Prostate gland (tissue), 2 donors: ENCODE measurements around the gene SUV39H2. TPM values are rescaled to one million over a fixed set of nuclear protein-coding genes. Genes with fewer than 3 reads are reported as not detected.

Experiments used
- DNase-seq: peaks from one replicate; pipeline ENCODE4 v3.0.0-alpha.2; 2019; ENCODE audit warnings: low spot score
- H3K27ac ChIP-seq, 2 donors: fragments of 200-600 bp; sonication (generic); 2 replicates each; pipeline ENCODE4 v1.5.1; 2017 to 2019
- H3K27me3 ChIP-seq: fragments of 200-600 bp; sonication (generic); replicated peaks from 2 replicates; pipeline ENCODE4 v1.5.1; 2019; ENCODE audit not compliant: insufficient read depth
- H3K36me3 ChIP-seq, 2 donors: fragments of 200-600 bp; sonication (generic); 1 replicate in 1 of 2; 2 replicates in 1 of 2; pipeline versions ENCODE4 v1.5.1 to v1.8.1; 2017 to 2019
- H3K4me1 ChIP-seq: fragments of 200-600 bp; sonication (generic); replicated peaks from 2 replicates; pipeline ENCODE4 v1.5.1; 2019
- H3K4me3 ChIP-seq, 2 donors: fragments of 200-600 bp; sonication (generic); 2 replicates each; pipeline ENCODE4 v1.5.1; 2017 to 2019
- H3K9me3 ChIP-seq: fragments of 200-600 bp; sonication (generic); 2 replicates; pipeline ENCODE4 v1.5.1; 2017
- CTCF ChIP-seq, 4 experiments: fragments of 200-600 bp in 2 of 4; fragments of 450-650 bp in 2 of 4; sonication (generic) in 2 of 4; IDR thresholded peaks; 1 replicate in 3 of 4; 2 replicates in 1 of 4; pipeline ENCODE4 v1.5.1; 2016 to 2019; ENCODE audit warnings: antibody characterized with exemption in 4 of 4, mild to moderate bottlenecking in 2 of 4, moderate library complexity in 2 of 4
- POLR2A ChIP-seq: fragments of 450-650 bp; IDR thresholded peaks from one replicate; pipeline ENCODE4 v1.6.1; 2016; ENCODE audit warnings: antibody characterized with exemption, mild to moderate bottlenecking
- POLR2AphosphoS5 ChIP-seq: sonication (generic); formaldehyde crosslinking; IDR thresholded peaks from one replicate; pipeline ENCODE4 v1.6.1; 2017; ENCODE audit warnings: antibody characterized with exemption
- WGBS: methylation state at CpG from one replicate; pipeline ENCODE4 v1.1.5; 2018; 5-methylcytosine and 5-hydroxymethylcytosine counted together
- intact Hi-C: fragments of 100-400 bp; cut with DNase I; formaldehyde crosslinking; loops from one replicate; pipeline ENCODE4 v1.14.2; 2022
- total RNA-seq, 2 donors: library from RNA; depleted of rRNA; stranded (reverse); fragments of >200 nt; gene quantifications; one replicate each; pipeline ENCODE4 v1.1.0, GENCODE V29; 2016

SUV39H2 gene
- total RNA-seq, 2 donors from 2014 or later = 13.2 to 15.3 TPM

- H3K36me3 ChIP-seq = no peaks in the 10 kb centered on the region
- no peak overlapping the region for H3K4me3 ChIP-seq
- intact Hi-C loops = loop anchor here (5.0 kb wide), 2 partner anchors 39 to 81 kb away; partner anchors contain the start of genes CDNF, HSPA14, MEIG1 and MSANTD7
- DNase-seq = no peak
- no peak overlapping the region for H3K27ac ChIP-seq
- H3K9me3 ChIP-seq = no peaks in the 10 kb centered on the region
- no peaks in the 10 kb centered on the region for H3K4me1 ChIP-seq
- 93% methylated on average over 12 of the region's 12 CpGs for WGBS
- TF ChIP-seq POLR2AphosphoS5 (no peak), POLR2A (no peak), CTCF (IDR thresholded peaks at IDR 0.05) (no peak)
- no peaks in the 10 kb centered on the region for H3K27me3 ChIP-seq
These were observed 2.7 kb upstream of the SUV39H2 start for GRCh38 chr10:14875941-14876340.

GRCh38 chr10:14876764-14877163 lies 1.9 kb upstream of the SUV39H2 start:
- intact Hi-C loops = loop anchor here (5.0 kb wide), 2 partner anchors 39 to 81 kb away; partner anchors contain the start of genes CDNF, HSPA14, MEIG1 and MSANTD7
- Histone ChIP-seq H3K4me3 (no peak overlapping the region), H3K9me3 (no peaks in the 10 kb centered on the region), H3K27ac (no peak overlapping the region), H3K4me1 (no peaks in the 10 kb centered on the region), H3K36me3 (no peaks in the 10 kb centered on the region), H3K27me3 (no peaks in the 10 kb centered on the region)
- no peak for TF ChIP-seq POLR2AphosphoS5
- no peak for TF ChIP-seq POLR2A
- no peak for TF ChIP-seq CTCF (IDR thresholded peaks at IDR 0.05)
- no peak for DNase-seq
- 92% methylated on average over 9 of the region's 9 CpGs for WGBS

DNA sequence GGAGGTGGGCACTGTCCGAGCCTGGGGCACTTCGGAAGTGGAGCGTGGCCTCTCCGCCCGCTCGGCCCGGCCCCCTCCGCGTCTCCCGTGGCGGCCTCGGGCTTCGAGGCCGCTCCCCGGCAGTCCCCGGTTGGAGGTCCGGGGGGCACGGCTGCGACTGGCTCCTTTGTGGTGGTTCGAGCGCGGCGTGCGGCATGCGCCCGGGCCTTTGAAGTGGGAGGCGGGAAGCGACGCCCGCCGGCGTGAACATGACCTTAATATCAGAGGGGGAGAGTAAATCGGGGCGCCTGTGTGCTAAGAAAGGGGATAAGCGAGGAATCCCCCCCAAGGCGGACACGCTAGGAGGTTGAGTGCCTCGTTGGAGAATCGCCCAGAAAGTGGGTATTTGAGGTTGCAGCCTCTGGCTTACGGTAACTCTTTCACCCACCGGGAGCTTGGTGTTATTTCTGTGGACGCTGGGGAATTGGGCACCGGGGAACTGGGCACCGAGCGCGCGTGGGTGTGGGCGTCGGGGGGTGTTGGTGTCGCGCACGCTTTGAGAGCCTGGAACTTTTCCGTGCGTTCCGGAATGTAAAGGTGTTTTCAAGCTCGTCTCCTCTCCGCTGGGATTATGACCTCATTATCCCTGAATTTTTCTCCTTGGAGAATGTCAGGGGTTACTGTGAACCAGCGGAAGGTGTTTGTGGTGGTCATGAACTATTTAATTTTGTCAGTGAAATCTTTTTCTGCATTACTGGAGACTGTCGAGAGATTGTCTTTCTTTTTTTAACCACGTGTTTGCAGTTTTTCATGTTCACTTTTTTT lies 660 bp downstream of the SUV39H2 start:
- intact Hi-C loops = loop anchor here (5.0 kb wide), 2 partner anchors 42 to 78 kb away; partner anchors contain the start of genes CDNF, HSPA14, MEIG1 and MSANTD7

GRCh38 chr10:14879928-14880193 lies 1.2 kb downstream of the SUV39H2 start:
- DNase-seq = no peak
- Histone ChIP-seq H3K4me3 (peak overlapping the region; percentile 97), H3K36me3 (no peaks in the 10 kb centered on the region), H3K4me1 (no peaks in the 10 kb centered on the region), H3K9me3 (no peaks in the 10 kb centered on the region), H3K27ac (peak overlapping the region in 1 of 2 donors; percentile 97), H3K27me3 (no peaks in the 10 kb centered on the region)
- 2% methylated on average over 5 of the region's 5 CpGs for WGBS
- intact Hi-C loops = loop anchor here (5.0 kb wide), 2 partner anchors 43 to 77 kb away; partner anchors contain the start of genes CDNF, HSPA14, MEIG1 and MSANTD7
- TF ChIP-seq POLR2AphosphoS5 (no peak), POLR2A (no peak), CTCF (IDR thresholded peaks at IDR 0.05) (no peak)

More for the DNA sequence above, 660 bp downstream of the SUV39H2 start:
- Histone ChIP-seq H3K9me3 (no peaks in the 10 kb centered on the region), H3K36me3 (no peaks in the 10 kb centered on the region), H3K4me3 (peak overlapping the region; percentile 97), H3K27ac (peak overlapping the region; percentile 97 to 98), H3K27me3 (no peaks in the 10 kb centered on the region), H3K4me1 (no peaks in the 10 kb centered on the region)
- under 1% methylated on average over 58 of the region's 60 CpGs for WGBS
- no peak for TF ChIP-seq POLR2A
- no peak for TF ChIP-seq CTCF (IDR thresholded peaks at IDR 0.05)
- no peak for TF ChIP-seq POLR2AphosphoS5
- DNase-seq = peak; percentile 15

DNA sequence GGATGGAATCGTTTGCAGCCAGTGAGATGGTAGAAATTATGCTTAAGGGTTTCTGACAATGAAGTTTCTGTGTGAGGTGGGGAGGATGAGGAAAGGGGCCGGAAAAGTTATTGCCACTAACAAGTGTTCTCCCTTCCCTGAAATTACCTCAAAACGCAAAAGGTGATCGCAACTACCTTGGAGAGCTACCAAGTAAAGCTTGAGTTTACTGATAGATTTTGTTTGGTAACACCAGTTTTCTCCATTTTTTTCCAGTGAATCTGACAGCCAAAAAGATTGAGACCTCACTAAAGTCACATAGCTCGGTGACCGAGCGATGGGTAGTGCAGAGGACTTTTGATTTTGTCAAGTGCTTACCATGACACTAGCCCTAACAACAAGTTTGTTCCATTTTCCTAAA lies 1.6 kb downstream of the SUV39H2 start:
- Histone ChIP-seq H3K36me3 (no peaks in the 10 kb centered on the region), H3K9me3 (no peaks in the 10 kb centered on the region), H3K27ac (no peak overlapping the region), H3K4me3 (peak overlapping the region in 1 of 2 donors; percentile 97), H3K27me3 (no peaks in the 10 kb centered on the region), H3K4me1 (no peaks in the 10 kb centered on the region)
- no peak for DNase-seq
- WGBS = 46% methylated on average over 7 of the region's 7 CpGs
- no peak for TF ChIP-seq POLR2A
- intact Hi-C loops = no loop called here
